K562 (cell line): Measurements from ENCODE around the gene SLC1A2. TPM values are rescaled to one million over a fixed set of nuclear protein-coding genes. Genes with fewer than 3 reads are reported as not detected.

Experiments
- ATAC-seq: fragments of 200-7000 bp; cut with Tn5 transposase; 3 replicates; pipeline ENCODE4 v1.9.1; 2020; ENCODE audit warnings: moderate library complexity
- BruUV-seq: library from RNA; stranded (reverse); fragments of 400-500 nt; replicated peaks from 2 replicates; lab custom pipeline; 2021; lab: Mats Ljungman, UMichigan
- CTCF ChIA-PET: fragments of 300-600 bp; formaldehyde crosslinking; extraction: SDS; loops from one replicate; lab custom pipeline; 2021; ENCODE audit warnings: low intra/inter-chr PET ratio; lab: Yijun Ruan, JAX
- POLR2A ChIA-PET: fragments of 300-600, 350-650 bp; sonication (Branson Sonifier 250); formaldehyde crosslinking; extraction: SDS; loops from one replicate; lab custom pipeline; 2021; ENCODE audit warnings: antibody characterized with exemption, inconsistent platforms; lab: Yijun Ruan, JAX
- DNase-seq, 4 experiments: peaks; one replicate each; pipeline versions ENCODE4 v3.0.0 to v3.0.0-alpha.2; 2011 to 2018; ENCODE audit warnings: low spot score in 3 of 4, mixed read lengths in 3 of 4; ENCODE audit errors: extremely low read depth in 1 of 4
- FAIRE-seq: peaks from 2 replicates; lab custom pipeline; 2011; peaks lifted over from hg19 to GRCh38; lab: Jason Lieb, UNC
- H2AFZ ChIP-seq: 2 replicates; pipeline ENCODE4 v1.6.0; 2011; ENCODE audit warnings: low read depth, low read length, control low read depth, inconsistent platforms
- H3K27ac ChIP-seq: fragments of 200-600 bp; 3 replicates; pipeline ENCODE4 v1.8.0; 2011; ENCODE audit warnings: low read depth, mild to moderate bottlenecking, control low read depth, inconsistent platforms, low read length, moderate library complexity, mixed read lengths; ENCODE audit errors: extremely low read depth
- H3K27me3 ChIP-seq, 2 experiments: fragments of 300-600 bp in 1 of 2; 2 replicates in 1 of 2; 3 replicates in 1 of 2; pipeline versions ENCODE4 v1.6.0 to v1.8.0; 2011; ENCODE audit warnings: inconsistent platforms in 2 of 2, low read length in 2 of 2, mild to moderate bottlenecking in 1 of 2, mixed read lengths in 1 of 2, moderate library complexity in 1 of 2; ENCODE audit not compliant: control insufficient read depth in 2 of 2, insufficient read depth in 2 of 2
- H3K36me3 ChIP-seq: fragments of 300-600 bp; 3 replicates; pipeline ENCODE4 v1.8.0; 2011; ENCODE audit warnings: mild to moderate bottlenecking, low read length, inconsistent platforms; ENCODE audit not compliant: control insufficient read depth, insufficient read depth
- H3K4me1 ChIP-seq, 2 experiments: fragments of 200-600 bp in 1 of 2; replicated peaks in 1 of 2; 2 replicates in 1 of 2; 3 replicates in 1 of 2; pipeline versions ENCODE4 v1.5.1 to v1.8.0; 2011; ENCODE audit warnings: inconsistent platforms in 2 of 2, low read length in 2 of 2, mild to moderate bottlenecking in 1 of 2, mixed read lengths in 1 of 2, moderate library complexity in 1 of 2; ENCODE audit not compliant: control insufficient read depth in 2 of 2, insufficient read depth in 2 of 2
- H3K4me2 ChIP-seq: 2 replicates; pipeline ENCODE4 v1.6.1; 2011; ENCODE audit warnings: low read length, control low read depth, inconsistent platforms, mixed read lengths; ENCODE audit not compliant: insufficient read depth
- H3K4me3 ChIP-seq: fragments of 200-600 bp; sonication (generic), shearing (Covaris generic); 2 replicates; pipeline ENCODE4 v1.5.1; 2016; ENCODE audit warnings: control low read depth, inconsistent platforms
- H3K79me2 ChIP-seq: fragments of 200-600 bp; 3 replicates; pipeline ENCODE4 v1.8.0; 2011; ENCODE audit warnings: low read length, inconsistent platforms; ENCODE audit not compliant: control insufficient read depth, insufficient read depth
- H3K9ac ChIP-seq, 2 experiments: 2 replicates each; pipeline versions ENCODE4 v1.6.0 to v1.6.1; 2011; ENCODE audit warnings: low read depth in 2 of 2, low read length in 2 of 2, control low read depth in 1 of 2, inconsistent platforms in 1 of 2, mild to moderate bottlenecking in 1 of 2, mixed read lengths in 1 of 2; ENCODE audit not compliant: insufficient read depth in 1 of 2
- H3K9me1 ChIP-seq: one replicate; pipeline ENCODE4 v1.6.0; 2011; ENCODE audit warnings: inconsistent platforms, mild to moderate bottlenecking, low read length, moderate library complexity; ENCODE audit not compliant: control insufficient read depth, insufficient read depth
- H3K9me3 ChIP-seq: replicated peaks from 2 replicates; pipeline ENCODE4 v1.5.1; 2011; ENCODE audit warnings: low read depth, low read length, inconsistent platforms; ENCODE audit not compliant: control insufficient read depth, insufficient read depth
- H4K20me1 ChIP-seq: replicated peaks from 2 replicates; pipeline ENCODE4 v1.6.1; 2011; ENCODE audit warnings: low read length, inconsistent platforms, mixed read lengths; ENCODE audit not compliant: control insufficient read depth, insufficient read depth
- ASH1L ChIP-seq: fragments of 450-650 bp; IDR thresholded peaks from 2 replicates; pipeline ENCODE4 v1.6.1; 2018; ENCODE audit warnings: borderline replicate concordance, mild to moderate bottlenecking, low read depth; ENCODE audit not compliant: partially characterized antibody
- HCFC1 ChIP-seq: IDR thresholded peaks from 2 replicates; pipeline ENCODE4 v1.6.1; 2012; ENCODE audit warnings: low read depth, low read length, improper control_type of control experiment
- PHF8 ChIP-seq: fragments of 200-600 bp; sonication (generic); IDR thresholded peaks from 2 replicates; pipeline ENCODE4 v1.6.1; 2012; ENCODE audit warnings: mixed run types, mild to moderate bottlenecking, inconsistent platforms, low read length, moderate library complexity, borderline replicate concordance
- PHTF2 ChIP-seq: fragments of 250-450 bp; sonication (Bioruptor Pico); IDR thresholded peaks from 2 replicates; pipeline ENCODE4 v1.5.0; 2021; ENCODE audit warnings: mild to moderate bottlenecking
- PRDM10 ChIP-seq: fragments of 450-650 bp; IDR thresholded peaks from 2 replicates; pipeline ENCODE4 v1.6.1; 2018; ENCODE audit not compliant: partially characterized antibody
- RBBP5 ChIP-seq: fragments of 200-600 bp; sonication (generic); IDR thresholded peaks from 2 replicates; pipeline ENCODE4 v1.6.1; 2012; ENCODE audit warnings: borderline replicate concordance, mild to moderate bottlenecking, low read length, control low read depth, inconsistent platforms; ENCODE audit not compliant: insufficient read depth, poor library complexity, severe bottlenecking
- SRSF3 ChIP-seq: fragments of 200-400 bp; formaldehyde crosslinking; IDR thresholded peaks from 2 replicates; pipeline ENCODE4 v1.6.1; 2016; ENCODE audit warnings: mild to moderate bottlenecking, low read length, moderate library complexity; ENCODE audit not compliant: insufficient read depth
- STAT6 ChIP-seq: sonication (generic); formaldehyde crosslinking; IDR thresholded peaks from 2 replicates; pipeline ENCODE4 v1.8.1; 2023; ENCODE audit warnings: mild to moderate bottlenecking, missing genetic modification reagents
- TCF7 ChIP-seq: sonication (generic); IDR thresholded peaks from 2 replicates; pipeline ENCODE4 v1.6.1; 2016; ENCODE audit warnings: antibody characterized with exemption, borderline replicate concordance
- TCFL5 ChIP-seq: fragments of 250-450 bp; sonication (Bioruptor Pico); conservative IDR thresholded peaks from 2 replicates; pipeline ENCODE4 v1.6.1; 2021; ENCODE audit warnings: mild to moderate bottlenecking, moderate library complexity, matching md5 sums
- ZBTB17 ChIP-seq: fragments of 450-650 bp; formaldehyde crosslinking; IDR thresholded peaks from 2 replicates; pipeline ENCODE4 v1.4.0; 2020; ENCODE audit warnings: mild to moderate bottlenecking
- ZNF398 ChIP-seq: fragments of 250-450 bp; sonication (Bioruptor Pico); IDR thresholded peaks from 2 replicates; pipeline ENCODE4 v1.8.0; 2021; ENCODE audit warnings: moderate library complexity, mild to moderate bottlenecking, inconsistent platforms
- ZNF785 ChIP-seq: fragments of 250-450 bp; sonication (Bioruptor Pico); IDR thresholded peaks from 2 replicates; pipeline ENCODE4 v1.4.0; 2020; ENCODE audit warnings: mild to moderate bottlenecking
- WGBS: fragments of 100-300 bp; shearing (Covaris generic); methylation state at CpG from one replicate; pipeline ENCODE4 v1.1.6; 2016; ENCODE audit warnings: low coverage, mixed read lengths; ENCODE audit not compliant: insufficient coverage; ENCODE audit errors: missing lambda C conversion rate; 5-methylcytosine and 5-hydroxymethylcytosine counted together
- in situ Hi-C: fragments of 300-500 bp; cut with MboI; formaldehyde crosslinking; loops from 4 replicates; pipeline ENCODE4 v1.15.0; 2018; ENCODE audit warnings: inconsistent platforms, mixed read lengths
- intact Hi-C: fragments of 100-400 bp; cut with micrococcal nuclease; formaldehyde crosslinking; loops from 2 replicates; pipeline ENCODE4 v1.14.2; 2022
- polyA plus RNA-seq, 8 experiments: library from polyadenylated mRNA; depleted of rRNA in 4 of 8; stranded (reverse) in 5 of 8; unstranded in 3 of 8; fragments of >200 nt; fragmentation: Nextera tagmentation in 2 of 8; fragmentation: Illumina TruSeq in 1 of 8; extraction: Ambion mirVana in 2 of 8; extraction: Trizol in 1 of 8; gene quantifications; 2 replicates each; pipeline versions ENCODE4 v1.2.1 to v1.2.3, GENCODE V29; 2011 to 2014; ENCODE audit warnings: inconsistent platforms in 1 of 8, missing spikeins in 1 of 8
- total RNA-seq, 7 experiments: library from RNA; depleted of rRNA in 6 of 7; stranded (reverse); fragments of >200 nt in 6 of 7; fragmentation: Illumina TruSeq in 2 of 7; extraction: Trizol in 2 of 7; gene quantifications; 2 replicates each; pipeline versions ENCODE4 v1.2.1 to v1.2.3, GENCODE V29; 2011 to 2021; ENCODE audit warnings: low replicate concordance in 1 of 7

Gene SLC1A2
- total and polyA plus RNA-seq, 9 of the 15 experiments (the other 6 are each of a cell fraction or from before 2014, with no cell fraction given): 0.03 to 0.07 (median 0.04) TPM; not detected in 5

GRCh38 chr11:35239471-35240075 lies 179.8 kb downstream of the SLC1A2 start:
- no TSS peak for BruUV-seq
- H4K20me1 ChIP-seq: no peaks in the 10 kb centered on the region
- H3K4me2 ChIP-seq: no peak overlapping the region
- DNase-seq (no peak), ATAC-seq (no peak), FAIRE-seq (no peak)
- no peaks in the 10 kb centered on the region for H3K79me2 ChIP-seq
- no peak overlapping the region for H2AFZ ChIP-seq
- H3K36me3 ChIP-seq: no peaks in the 10 kb centered on the region
- in situ Hi-C loops (loop anchor here (5.0 to 25.0 kb wide), 2 partner anchors 242 to 302 kb away; no protein-coding TSS in a partner anchor), intact Hi-C loops (no loop called here)
- H3K9me3 ChIP-seq: no peaks in the 10 kb centered on the region
- TF ChIP-seq STAT6: no peak
- TF ChIP-seq ZNF398 (CRISPR knock-in tag): no peak
- TF ChIP-seq SRSF3: no peak
- no peak for TF ChIP-seq ZNF785 (CRISPR knock-in tag)
- no peak for TF ChIP-seq ASH1L
- no peak for TF ChIP-seq TCF7
- TF ChIP-seq RBBP5: no peak
- TF ChIP-seq PHF8: no peak
- TF ChIP-seq PRDM10: no peak
- TF ChIP-seq ZBTB17 (CRISPR knock-in tag): no peak
- TF ChIP-seq PHTF2 (CRISPR knock-in tag): no peak
- TF ChIP-seq TCFL5: no peak
- no peak for TF ChIP-seq HCFC1
- POLR2A ChIA-PET: no interaction called here
- no peak overlapping the region for H3K4me3 ChIP-seq
- H3K27me3 ChIP-seq: peaks cover 0 to 3% of the 10 kb centered on the region in 2 experiments; a peak in 3 of 5 replicates
- CTCF ChIA-PET: no interaction called here
- no peaks in the 10 kb centered on the region; a peak in 1 of 5 replicates for H3K4me1 ChIP-seq
- no peak overlapping the region for H3K9ac ChIP-seq
- H3K9me1 ChIP-seq: no peaks in the 10 kb centered on the region
- WGBS: 0% methylated on average over 3 of the region's 4 CpGs
- H3K27ac ChIP-seq: no peak overlapping the region
